HepG2 (cell line): ENCODE results near the gene CAPZA1. TPM values are rescaled to one million over a fixed set of nuclear protein-coding genes. Genes with fewer than 3 reads are reported as not detected.

Source experiments
- CBX2 ChIP-seq, 2 experiments: fragments of 200-600 bp in 1 of 2; sonication (generic); formaldehyde crosslinking in 1 of 2; IDR thresholded peaks; 2 replicates each; pipeline versions ENCODE4 v1.7.0 to v1.8.1; 2018 to 2022; ENCODE audit warnings: low read depth in 2 of 2, low read length in 1 of 2, mild to moderate bottlenecking in 1 of 2, missing genetic modification reagents in 1 of 2
- CENPBD1 ChIP-seq: sonication (generic); formaldehyde crosslinking; IDR thresholded peaks from 2 replicates; pipeline ENCODE4 v1.8.0; 2022; ENCODE audit warnings: missing genetic modification reagents, low read depth, mild to moderate bottlenecking, borderline replicate concordance
- E2F5 ChIP-seq: sonication (generic); formaldehyde crosslinking; conservative IDR thresholded peaks from 2 replicates; pipeline ENCODE4 v1.4.0; 2020; ENCODE audit warnings: missing genetic modification reagents
- GFI1 ChIP-seq: sonication (generic); formaldehyde crosslinking; IDR thresholded peaks from 2 replicates; pipeline ENCODE4 v1.5.0; 2020; ENCODE audit warnings: missing genetic modification reagents, mild to moderate bottlenecking, borderline replicate concordance
- HNRNPL ChIP-seq: fragments of 200-400 bp; formaldehyde crosslinking; IDR thresholded peaks from 2 replicates; pipeline ENCODE4 v1.6.1; 2017; ENCODE audit warnings: mild to moderate bottlenecking, low read depth, low read length
- KLF6 ChIP-seq: IDR thresholded peaks from 2 replicates; pipeline ENCODE4 v1.8.0; 2016; ENCODE audit warnings: missing biosample characterization, missing genetic modification reagents
- TEF ChIP-seq: sonication (generic); formaldehyde crosslinking; IDR thresholded peaks from 2 replicates; pipeline ENCODE4 v1.5.0; 2020; ENCODE audit warnings: missing genetic modification reagents
- TSC22D2 ChIP-seq: sonication (generic); formaldehyde crosslinking; IDR thresholded peaks from 2 replicates; pipeline ENCODE4 v1.5.1; 2020; ENCODE audit warnings: missing genetic modification reagents, mild to moderate bottlenecking, borderline replicate concordance
- ZBTB40 ChIP-seq, 2 experiments: fragments of 450-650 bp in 1 of 2; sonication (generic) in 1 of 2; formaldehyde crosslinking in 1 of 2; IDR thresholded peaks; 2 replicates each; pipeline versions ENCODE4 v1.6.1 to v1.8.0; 2016 to 2022; ENCODE audit warnings: antibody characterized with exemption in 1 of 2, mild to moderate bottlenecking in 1 of 2, missing genetic modification reagents in 1 of 2
- ZBTB44 ChIP-seq: sonication (generic); formaldehyde crosslinking; IDR thresholded peaks from 2 replicates; pipeline ENCODE4 v1.4.0; 2020; ENCODE audit warnings: missing genetic modification reagents
- ZFP41 ChIP-seq: sonication (generic); formaldehyde crosslinking; IDR thresholded peaks from 2 replicates; pipeline ENCODE4 v1.4.0; 2020; ENCODE audit warnings: mild to moderate bottlenecking, missing genetic modification reagents, borderline replicate concordance
- ZFY ChIP-seq: sonication (generic); formaldehyde crosslinking; IDR thresholded peaks from 2 replicates; pipeline ENCODE4 v1.4.0; 2020; ENCODE audit warnings: missing genetic modification reagents
- ZNF570 ChIP-seq: sonication (generic); formaldehyde crosslinking; IDR thresholded peaks from 2 replicates; pipeline ENCODE4 v1.4.0; 2020; ENCODE audit warnings: mild to moderate bottlenecking, missing genetic modification reagents, borderline replicate concordance
- ZNF619 ChIP-seq: sonication (generic); formaldehyde crosslinking; IDR thresholded peaks from 2 replicates; pipeline ENCODE4 v1.4.0; 2020; ENCODE audit warnings: mild to moderate bottlenecking, missing genetic modification reagents
- ZNF674 ChIP-seq: sonication (generic); formaldehyde crosslinking; IDR thresholded peaks from 2 replicates; pipeline ENCODE4 v1.5.0; 2020; ENCODE audit warnings: low read depth, mild to moderate bottlenecking, missing genetic modification reagents
- polyA plus RNA-seq, 8 experiments: library from polyadenylated mRNA; depleted of rRNA in 3 of 8; stranded (reverse) in 7 of 8; unstranded in 1 of 8; fragments of >200 nt; fragmentation: Illumina TruSeq in 4 of 8; extraction: Trizol in 4 of 8; gene quantifications; 2 replicates each; pipeline versions ENCODE4 v1.2.1 to v1.2.3, GENCODE V29; 2011 to 2016; ENCODE audit warnings: low read depth in 4 of 8, missing spikeins in 1 of 8, mixed read lengths in 1 of 8; ENCODE audit not compliant: insufficient read depth in 1 of 8
- total RNA-seq, 5 experiments: library from RNA; depleted of rRNA; stranded (reverse); fragments of >200 nt; fragmentation: Illumina TruSeq; extraction: Trizol; gene quantifications; 2 replicates each; pipeline ENCODE4 v1.2.3, GENCODE V29; 2016; ENCODE audit warnings: low read depth in 1 of 5

CAPZA1 gene
- total and polyA plus RNA-seq, 2 of the 13 experiments (the other 11 are each of a cell fraction or from before 2014, with no cell fraction given): 67.0 to 117 TPM

- TF ChIP-seq ZNF570 (CRISPR knock-in tag) (no peak), ZBTB40 (IDR thresholded peaks at IDR 0.05) (no peak), ZBTB40 (CRISPR knock-in tag; IDR thresholded peaks at IDR 0.05) (no peak; the same call in 1 of the 2 replicates), ZFP41 (no peak), ZNF674 (no peak), CENPBD1 (CRISPR knock-in tag) (peak; percentile 24; the same call in 1 of the 2 replicates), TSC22D2 (CRISPR knock-in tag) (no peak), HNRNPL (no peak), ZNF619 (CRISPR knock-in tag) (no peak), TEF (CRISPR knock-in tag) (0 out of 2 replicates have a peak, but pooled peaks have one; percentile 1), KLF6 (CRISPR knock-in tag) (0 out of 2 replicates have a peak, but pooled peaks have one; percentile 23), ZBTB44 (CRISPR knock-in tag) (no peak; the same call in 1 of the 2 replicates), CBX2 (IDR thresholded peaks at IDR 0.05; ENCODE audit: low read depth, low read length) (no peak), CBX2 (CRISPR knock-in tag; IDR thresholded peaks at IDR 0.05; ENCODE audit: low read depth) (no peak), E2F5 (CRISPR knock-in tag) (no peak; the same call in 1 of the 2 replicates), GFI1 (no peak), ZFY (peak; percentile 66; the same call in 1 of the 2 replicates)
Observed at GRCh38 chr1:112706505-112707220, 87.0 kb downstream of the CAPZA1 start, which contains the start of gene RHOC (continued).
